GM12801 (cell line): Measurements from ENCODE around the gene RBPMS2.

Experiments
- CTCF ChIP-seq: IDR thresholded peaks from one replicate; pipeline ENCODE4 v1.5.1; 2011; ENCODE audit warnings: control low read depth; ENCODE audit not compliant: insufficient read length; ENCODE audit errors: extremely low read depth

RBPMS2 gene

GRCh38 chr15:64792282-64792681 is 16.9 kb upstream of the RBPMS2 start:
- no peak for TF ChIP-seq CTCF

GRCh38 chr15:64791401-64791800 is 16.0 kb upstream of the RBPMS2 start:
- no peak for TF ChIP-seq CTCF

GRCh38 chr15:64783796-64784195 is 8.4 kb upstream of the RBPMS2 start:
- no peak for TF ChIP-seq CTCF

GRCh38 chr15:64782751-64783150 is 7.4 kb upstream of the RBPMS2 start:
- TF ChIP-seq CTCF, result no peak

- TF ChIP-seq CTCF, result no peak
Measured at GRCh38 chr15:64781299-64781698, 5.9 kb upstream of the RBPMS2 start.

GRCh38 chr15:64780600-64781156 is 5.3 kb upstream of the RBPMS2 start:
- no peak for TF ChIP-seq CTCF

GRCh38 chr15:64779630-64780029 is 4.2 kb upstream of the RBPMS2 start:
- TF ChIP-seq CTCF, result no peak

GRCh38 chr15:64779024-64779423 is 3.6 kb upstream of the RBPMS2 start:
- TF ChIP-seq CTCF, result no peak
